Measurements from ENCODE around the gene BTN3A1.
"Not testable (repeated sequence)": the region's sequence is repeated elsewhere in the genome, so short reads cannot be mapped to it uniquely, and the experiment has no call there.

BTN3A1 gene

GRCh38 chr6:26414281-26414680, 12.2 kb downstream of the BTN3A1 start:
- H3K36me3 ChIP-seq (ENCODE audit: insufficient read depth, insufficient read length, low read length), result no peaks in the 10 kb centered on the region

GRCh38 chr6:26415036-26415614, 13.1 kb downstream of the BTN3A1 start:
- no peaks in the 10 kb centered on the region for H3K27me3 ChIP-seq (ENCODE audit: insufficient read depth, insufficient read length)
- H3K4me1 ChIP-seq (ENCODE audit: insufficient read depth, insufficient read length), result no peaks in the 10 kb centered on the region
- no peak for DNase-seq (ENCODE audit: low read depth, low spot score)
- no peaks in the 10 kb centered on the region for H3K36me3 ChIP-seq (ENCODE audit: insufficient read depth, insufficient read length, low read length)
- TF ChIP-seq SUZ12 (IDR thresholded peaks at IDR 0.05; ENCODE audit: extremely low read depth, insufficient read depth, insufficient read length) (no peak), YY1 (IDR thresholded peaks at IDR 0.05; ENCODE audit: insufficient read depth, insufficient read length) (no peak), ZNF274 (IDR thresholded peaks at IDR 0.05; ENCODE audit: low read depth, low read length) (no peak)
- H3K9me3 ChIP-seq (ENCODE audit: insufficient read depth, low read length), result peaks cover 22% of the 10 kb centered on the region
- no peak overlapping the region for H3K4me3 ChIP-seq (ENCODE audit: insufficient read length, low read depth)
- H3K9ac ChIP-seq (ENCODE audit: insufficient read length, low read depth), result no peak overlapping the region

More at GRCh38 chr6:26414281-26414680, 12.2 kb downstream of the BTN3A1 start:
- peaks cover 22% of the 10 kb centered on the region for H3K9me3 ChIP-seq (ENCODE audit: insufficient read depth, low read length)
- TF ChIP-seq ZNF274 (IDR thresholded peaks at IDR 0.05; ENCODE audit: low read depth, low read length) (no peak), YY1 (IDR thresholded peaks at IDR 0.05; ENCODE audit: insufficient read depth, insufficient read length) (no peak)
- H3K27me3 ChIP-seq (ENCODE audit: insufficient read depth, insufficient read length), result no peaks in the 10 kb centered on the region
- no peak overlapping the region for H3K9ac ChIP-seq (ENCODE audit: insufficient read length, low read depth)
- H3K4me3 ChIP-seq (ENCODE audit: insufficient read length, low read depth), result no peak overlapping the region
- no peak for DNase-seq (ENCODE audit: low read depth, low spot score)
- no peaks in the 10 kb centered on the region for H3K4me1 ChIP-seq (ENCODE audit: insufficient read depth, insufficient read length)

- Histone ChIP-seq H3K4me3 (ENCODE audit: insufficient read length, low read depth) (no peak overlapping the region), H3K27me3 (ENCODE audit: insufficient read depth, insufficient read length) (no peaks in the 10 kb centered on the region), H3K4me1 (ENCODE audit: insufficient read depth, insufficient read length) (no peaks in the 10 kb centered on the region), H3K9ac (ENCODE audit: insufficient read length, low read depth) (no peak overlapping the region), H3K9me3 (ENCODE audit: insufficient read depth, low read length) (peaks cover 22% of the 10 kb centered on the region), H3K36me3 (ENCODE audit: insufficient read depth, insufficient read length, low read length) (no peaks in the 10 kb centered on the region)
- TF ChIP-seq ZNF274 (IDR thresholded peaks at IDR 0.05; ENCODE audit: low read depth, low read length) (no peak), SUZ12 (IDR thresholded peaks at IDR 0.05; ENCODE audit: extremely low read depth, insufficient read depth, insufficient read length) (no peak), YY1 (IDR thresholded peaks at IDR 0.05; ENCODE audit: insufficient read depth, insufficient read length) (no peak)
- no peak for DNase-seq (ENCODE audit: low read depth, low spot score)
Measured at GRCh38 chr6:26415791-26416190, 13.7 kb downstream of the BTN3A1 start.

- no peaks in the 10 kb centered on the region for H3K4me1 ChIP-seq (ENCODE audit: insufficient read depth, insufficient read length)
- no peak for DNase-seq (ENCODE audit: low read depth, low spot score)
- H3K4me3 ChIP-seq (ENCODE audit: insufficient read length, low read depth), result no peak overlapping the region
- no peak overlapping the region for H3K9ac ChIP-seq (ENCODE audit: insufficient read length, low read depth)
- peaks cover 22% of the 10 kb centered on the region for H3K9me3 ChIP-seq (ENCODE audit: insufficient read depth, low read length)
- no peaks in the 10 kb centered on the region for H3K27me3 ChIP-seq (ENCODE audit: insufficient read depth, insufficient read length)
- no peak for TF ChIP-seq SUZ12 (IDR thresholded peaks at IDR 0.05; ENCODE audit: extremely low read depth, insufficient read depth, insufficient read length)
- TF ChIP-seq YY1 (IDR thresholded peaks at IDR 0.05; ENCODE audit: insufficient read depth, insufficient read length), result no peak
- TF ChIP-seq ZNF274 (IDR thresholded peaks at IDR 0.05; ENCODE audit: low read depth, low read length), result no peak
- H3K36me3 ChIP-seq (ENCODE audit: insufficient read depth, insufficient read length, low read length), result no peaks in the 10 kb centered on the region
Measured at GRCh38 chr6:26416288-26416687, 14.2 kb downstream of the BTN3A1 start.

- H3K27me3 ChIP-seq (ENCODE audit: insufficient read depth, insufficient read length); H3K4me1 ChIP-seq (ENCODE audit: insufficient read depth, insufficient read length); H3K36me3 ChIP-seq (ENCODE audit: insufficient read depth, insufficient read length, low read length); H3K9ac ChIP-seq (ENCODE audit: insufficient read length, low read depth); H3K4me3 ChIP-seq (ENCODE audit: insufficient read length, low read depth); DNase-seq (ENCODE audit: low read depth, low spot score): not testable (repeated sequence)
- peaks cover 22% of the 10 kb centered on the region for H3K9me3 ChIP-seq (ENCODE audit: insufficient read depth, low read length)
Measured at GRCh38 chr6:26418077-26418476, 16.0 kb downstream of the BTN3A1 start.

- not testable (repeated sequence) for H3K4me1 ChIP-seq (ENCODE audit: insufficient read depth, insufficient read length); H3K4me3 ChIP-seq (ENCODE audit: insufficient read length, low read depth); H3K9ac ChIP-seq (ENCODE audit: insufficient read length, low read depth); H3K27me3 ChIP-seq (ENCODE audit: insufficient read depth, insufficient read length); DNase-seq (ENCODE audit: low read depth, low spot score)
- Histone ChIP-seq H3K36me3 (ENCODE audit: insufficient read depth, insufficient read length, low read length) (peaks cover 11% of the 10 kb centered on the region), H3K9me3 (ENCODE audit: insufficient read depth, low read length) (peaks cover 22% of the 10 kb centered on the region)
Measured at GRCh38 chr6:26418795-26419194, 16.7 kb downstream of the BTN3A1 start.

GRCh38 chr6:26420688-26421171, 18.7 kb downstream of the BTN3A1 start:
- H3K4me3 ChIP-seq (ENCODE audit: insufficient read length, low read depth), result no peak overlapping the region
- peaks cover 16% of the 10 kb centered on the region for H3K36me3 ChIP-seq (ENCODE audit: insufficient read depth, insufficient read length, low read length)
- no peaks in the 10 kb centered on the region for H3K27me3 ChIP-seq (ENCODE audit: insufficient read depth, insufficient read length)
- peaks cover 22% of the 10 kb centered on the region for H3K9me3 ChIP-seq (ENCODE audit: insufficient read depth, low read length)
- H3K4me1 ChIP-seq (ENCODE audit: insufficient read depth, insufficient read length), result no peaks in the 10 kb centered on the region
- no peak overlapping the region for H3K9ac ChIP-seq (ENCODE audit: insufficient read length, low read depth)
- no peak for DNase-seq (ENCODE audit: low read depth, low spot score)
- TF ChIP-seq ZNF274 (IDR thresholded peaks at IDR 0.05; ENCODE audit: low read depth, low read length) (no peak), YY1 (IDR thresholded peaks at IDR 0.05; ENCODE audit: insufficient read depth, insufficient read length) (no peak), SUZ12 (IDR thresholded peaks at IDR 0.05; ENCODE audit: extremely low read depth, insufficient read depth, insufficient read length) (no peak)

All from NT2/D1 (cell line).